H1 (cell line): ENCODE data around the gene KCNA2. TPM values are rescaled to one million over a fixed set of nuclear protein-coding genes. Genes with fewer than 3 reads are reported as not detected.
A peak's percentile ranks its signal among the peaks of the same experiment; 100 is the strongest.

Experiments used
- CHD1 ChIP-seq: IDR thresholded peaks from 2 replicates; pipeline ENCODE4 v1.6.1; 2012; ENCODE audit warnings: low read depth, low read length, improper control_type of control experiment
- CHD7 ChIP-seq: fragments of 300-600 bp; sonication (generic); IDR thresholded peaks from 2 replicates; pipeline ENCODE4 v1.7.1; 2012; ENCODE audit warnings: low read length, moderate library complexity, mild to moderate bottlenecking, inconsistent platforms; ENCODE audit not compliant: insufficient replicate concordance
- EZH2 ChIP-seq: fragments of 200-600 bp; sonication (generic); IDR thresholded peaks from 2 replicates; pipeline ENCODE4 v1.7.1; 2012; ENCODE audit warnings: low read depth, mild to moderate bottlenecking, moderate library complexity, low read length, inconsistent platforms; ENCODE audit not compliant: severe bottlenecking
- HDAC2 ChIP-seq, 2 experiments: fragments of 300-600 bp in 1 of 2; sonication (generic) in 1 of 2; IDR thresholded peaks; 2 replicates each; pipeline ENCODE4 v1.6.1; 2011 to 2012; ENCODE audit warnings: low read depth in 2 of 2, low read length in 2 of 2, mild to moderate bottlenecking in 2 of 2, moderate library complexity in 2 of 2, borderline replicate concordance in 1 of 2, inconsistent platforms in 1 of 2
- POLR2A ChIP-seq, 2 experiments: IDR thresholded peaks; 1 replicate in 1 of 2; 2 replicates in 1 of 2; pipeline ENCODE4 v1.6.1; 2011; ENCODE audit warnings: low read depth in 2 of 2, low read length in 2 of 2, mild to moderate bottlenecking in 2 of 2; ENCODE audit errors: control extremely low read depth in 1 of 2
- POU5F1 ChIP-seq: IDR thresholded peaks from 2 replicates; pipeline ENCODE4 v1.6.1; 2011; ENCODE audit warnings: low read depth, mild to moderate bottlenecking, low read length, moderate library complexity
- RXRA ChIP-seq: IDR thresholded peaks from 2 replicates; pipeline ENCODE4 v1.6.1; 2011; ENCODE audit warnings: low read depth, mild to moderate bottlenecking, low read length, moderate library complexity; ENCODE audit not compliant: insufficient read depth
- SIX5 ChIP-seq: IDR thresholded peaks from 2 replicates; pipeline ENCODE4 v1.6.1; 2011; ENCODE audit warnings: mild to moderate bottlenecking, low read depth, low read length
- SP4 ChIP-seq: IDR thresholded peaks from 2 replicates; pipeline ENCODE4 v1.6.1; 2012; ENCODE audit warnings: low read length, inconsistent platforms
- polyA plus RNA-seq, 7 experiments: library from polyadenylated mRNA; depleted of rRNA in 3 of 7; stranded (reverse) in 5 of 7; unstranded in 2 of 7; fragments of >200 nt in 5 of 7; fragments of 200-250 nt in 2 of 7; gene quantifications; 1 replicate in 5 of 7; 2 replicates in 1 of 7; 4 replicates in 1 of 7; pipeline versions ENCODE4 v1.2.1 to v1.2.3, GENCODE V29; 2011 to 2013; ENCODE audit warnings: missing spikeins in 2 of 7, mixed read lengths in 2 of 7
- total RNA-seq: library from RNA; stranded (reverse); fragmentation: NEBNext Ultra II Directional; extraction: Animal tissue kit (Norgen Biotek cat#: 25700); gene quantifications from 2 replicates; pipeline ENCODE4 v1.2.1, GENCODE V29; 2021

The KCNA2 gene
- total and polyA plus RNA-seq, 2 of the 8 experiments (the other 6 are each of a cell fraction or from before 2014, with no cell fraction given) = 0.26 to 0.78 TPM

- TF ChIP-seq CHD7 (no peak), CHD1 (no peak), POU5F1 (no peak), SP4 (no peak), EZH2 (no peak), HDAC2 (IDR thresholded peaks at IDR 0.05; ENCODE audit: borderline replicate concordance in 1 of 2, low read depth in 2 of 2, low read length in 2 of 2) (peak; percentile 47 to 86; a peak in 1 of 4 replicates), RXRA (no peak), POLR2A (IDR thresholded peaks at IDR 0.05; ENCODE audit: control extremely low read depth in 1 of 2, low read depth in 2 of 2, low read length in 2 of 2) (no peak), SIX5 (no peak)
Observed at GRCh38 chr1:110619412-110620249, 13.5 kb upstream of the KCNA2 start (continued).
